ENCODE data around the gene MNX1. TPM values are rescaled to one million over a fixed set of nuclear protein-coding genes. Genes with fewer than 3 reads are reported as not detected.

The MNX1 gene
- total RNA-seq, 1 experiment from 2014 or later, result 0.28 TPM

DNA sequence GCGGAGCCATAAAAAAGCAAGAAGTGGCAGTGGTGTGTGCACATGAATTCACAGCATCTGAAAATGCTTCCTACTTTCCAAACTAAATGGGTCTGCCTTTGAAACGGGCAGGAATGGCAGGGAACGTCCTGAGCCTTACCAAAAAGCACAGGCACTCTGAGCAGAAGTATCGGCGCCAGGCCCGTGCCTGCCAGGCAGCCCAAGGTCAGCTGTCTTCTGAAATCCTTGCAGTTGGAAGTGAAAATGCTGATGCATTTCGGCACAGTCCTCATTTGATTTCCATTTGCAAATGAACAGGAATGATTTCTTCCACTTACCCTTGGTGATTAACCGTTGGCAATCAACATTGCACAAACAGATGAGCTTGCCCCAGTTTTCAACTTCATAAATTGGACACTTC is 47.6 kb upstream of the MNX1 start:
- intact Hi-C loops (cut with micrococcal nuclease; ENCODE audit: unreplicated experiment), result no loop called here
- H4K20me1 ChIP-seq (ENCODE audit: insufficient read depth), result no peaks in the 10 kb centered on the region
- no peak overlapping the region for H2AFZ ChIP-seq
- TF ChIP-seq, protein P1, sequence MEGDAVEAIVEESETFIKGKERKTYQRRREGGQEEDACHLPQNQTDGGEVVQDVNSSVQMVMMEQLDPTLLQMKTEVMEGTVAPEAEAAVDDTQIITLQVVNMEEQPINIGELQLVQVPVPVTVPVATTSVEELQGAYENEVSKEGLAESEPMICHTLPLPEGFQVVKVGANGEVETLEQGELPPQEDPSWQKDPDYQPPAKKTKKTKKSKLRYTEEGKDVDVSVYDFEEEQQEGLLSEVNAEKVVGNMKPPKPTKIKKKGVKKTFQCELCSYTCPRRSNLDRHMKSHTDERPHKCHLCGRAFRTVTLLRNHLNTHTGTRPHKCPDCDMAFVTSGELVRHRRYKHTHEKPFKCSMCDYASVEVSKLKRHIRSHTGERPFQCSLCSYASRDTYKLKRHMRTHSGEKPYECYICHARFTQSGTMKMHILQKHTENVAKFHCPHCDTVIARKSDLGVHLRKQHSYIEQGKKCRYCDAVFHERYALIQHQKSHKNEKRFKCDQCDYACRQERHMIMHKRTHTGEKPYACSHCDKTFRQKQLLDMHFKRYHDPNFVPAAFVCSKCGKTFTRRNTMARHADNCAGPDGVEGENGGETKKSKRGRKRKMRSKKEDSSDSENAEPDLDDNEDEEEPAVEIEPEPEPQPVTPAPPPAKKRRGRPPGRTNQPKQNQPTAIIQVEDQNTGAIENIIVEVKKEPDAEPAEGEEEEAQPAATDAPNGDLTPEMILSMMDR (conservative IDR thresholded peaks at IDR 0.05), result no peak
- TF ChIP-seq EZH2 (IDR thresholded peaks at IDR 0.05; ENCODE audit: low read depth), result no peak
- H3K79me2 ChIP-seq (ENCODE audit: low read depth), result no peaks in the 10 kb centered on the region
- CTCF ChIA-PET, result no interaction called here
- no peak overlapping the region for H3K4me2 ChIP-seq
- H3K9me2 ChIP-seq (ENCODE audit: insufficient read depth), result no peaks in the 10 kb centered on the region
- H3K36me3 ChIP-seq (ENCODE audit: low read depth), result no peaks in the 10 kb centered on the region
- DNase-seq, result no peak
- no peak overlapping the region for H3K4me3 ChIP-seq
- no peaks in the 10 kb centered on the region for H3K4me1 ChIP-seq (replicated peaks; ENCODE audit: insufficient read depth)
- POLR2A ChIA-PET (ENCODE audit: unreplicated experiment), result no interaction called here
- H3F3A ChIP-seq (ENCODE audit: insufficient read depth, low read depth), result no peaks in the 10 kb centered on the region
- BruUV-seq (replicated peaks), result no TSS peak
- peaks cover 7% of the 10 kb centered on the region; the same call in 1 of the 2 replicates for H3K9me3 ChIP-seq (ENCODE audit: insufficient read depth, low read depth)
- H3K27me3 ChIP-seq (ENCODE audit: insufficient read depth, low read depth), result peaks cover 98% of the 10 kb centered on the region
- H3K27ac ChIP-seq, result no peak overlapping the region

DNA sequence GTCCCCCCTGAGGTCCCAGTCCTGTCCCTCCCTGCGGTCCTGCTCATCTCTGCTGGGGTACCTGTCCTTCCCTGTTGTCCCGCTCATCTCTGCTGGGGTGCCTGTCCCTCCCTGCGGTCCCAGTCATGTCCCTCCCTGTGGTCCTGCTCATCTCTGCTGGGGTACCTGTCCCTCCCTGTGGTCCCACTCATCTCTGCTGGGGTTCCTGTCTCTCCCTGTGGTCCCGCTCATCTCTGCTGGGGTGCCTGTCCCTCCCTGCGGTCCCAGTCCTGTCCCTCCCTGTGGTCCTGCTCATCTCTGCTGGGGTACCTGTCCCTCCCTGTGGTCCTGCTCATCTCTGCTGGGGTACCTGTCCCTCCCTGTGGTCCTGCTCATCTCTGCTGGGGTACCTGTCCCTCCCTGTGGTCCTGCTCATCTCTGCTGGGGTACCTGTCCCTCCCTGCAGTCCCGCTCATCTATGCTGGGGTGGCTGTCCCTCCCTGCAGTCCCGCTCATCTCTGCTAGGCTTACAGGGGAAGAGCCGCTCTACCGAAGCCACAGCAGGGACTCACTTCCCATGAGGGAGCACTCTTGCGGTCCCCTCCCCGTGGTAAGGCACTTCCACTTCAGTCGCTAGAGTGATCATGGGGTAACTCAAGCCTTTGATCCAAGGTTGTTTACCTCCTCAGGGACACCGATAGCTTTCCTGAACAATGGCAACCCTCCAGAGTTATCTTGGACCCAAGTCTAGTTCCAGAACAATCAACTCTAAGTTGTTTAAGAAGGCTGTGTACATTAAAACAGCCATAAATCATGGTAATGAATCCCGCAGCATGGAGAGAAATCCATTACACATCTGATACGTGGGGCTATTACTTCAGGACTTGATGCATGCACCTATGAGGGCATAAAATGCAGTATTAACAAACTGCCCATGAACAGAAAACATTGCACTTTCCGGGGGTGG is 46.8 kb upstream of the MNX1 start:
- H3K9me3 ChIP-seq (ENCODE audit: insufficient read depth, low read depth), result peaks cover 4% of the 10 kb centered on the region; the same call in 1 of the 2 replicates
- no peaks in the 10 kb centered on the region for H4K20me1 ChIP-seq (ENCODE audit: insufficient read depth)
- H3K27ac ChIP-seq, result no peak overlapping the region
- intact Hi-C loops (cut with micrococcal nuclease; ENCODE audit: unreplicated experiment), result no loop called here
- BruUV-seq (replicated peaks), result no TSS peak
- POLR2A ChIA-PET (ENCODE audit: unreplicated experiment), result no interaction called here
- H3K27me3 ChIP-seq (ENCODE audit: insufficient read depth, low read depth), result peaks cover 98% of the 10 kb centered on the region
- H3F3A ChIP-seq (ENCODE audit: insufficient read depth, low read depth), result no peaks in the 10 kb centered on the region
- H3K9me2 ChIP-seq (ENCODE audit: insufficient read depth), result no peaks in the 10 kb centered on the region
- H3K79me2 ChIP-seq (ENCODE audit: low read depth), result no peaks in the 10 kb centered on the region
- no peak overlapping the region for H3K4me3 ChIP-seq
- no peaks in the 10 kb centered on the region for H3K4me1 ChIP-seq (replicated peaks; ENCODE audit: insufficient read depth)
- H3K36me3 ChIP-seq (ENCODE audit: low read depth), result no peaks in the 10 kb centered on the region
- H3K4me2 ChIP-seq, result no peak overlapping the region
- TF ChIP-seq EZH2 (IDR thresholded peaks at IDR 0.05; ENCODE audit: low read depth), result no peak
- TF ChIP-seq, protein P1 (conservative IDR thresholded peaks at IDR 0.05), result no peak
- DNase-seq, result no peak
- no peak overlapping the region for H2AFZ ChIP-seq
- CTCF ChIA-PET, result no interaction called here

DNA sequence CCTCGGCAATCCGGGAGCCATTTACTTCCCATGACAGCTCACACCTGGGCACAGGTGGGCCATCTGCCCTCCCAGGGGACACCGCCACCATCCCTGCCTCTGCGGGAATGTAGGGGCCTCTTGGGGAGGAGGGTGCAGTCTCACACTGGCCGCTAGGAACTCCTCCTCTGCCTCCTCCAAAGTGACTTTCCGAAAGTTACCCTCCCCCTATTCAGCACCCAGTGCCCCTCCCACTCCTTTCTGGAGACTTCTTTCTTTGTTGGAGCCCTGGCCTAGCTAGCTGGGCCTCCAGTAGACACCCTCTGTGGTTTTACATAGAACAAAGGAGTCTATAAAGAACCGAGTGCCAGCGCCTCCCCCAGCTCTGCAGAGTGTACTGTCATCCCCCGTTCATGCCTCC is 45.8 kb upstream of the MNX1 start:
- TF ChIP-seq, protein P1 (conservative IDR thresholded peaks at IDR 0.05), result no peak
- no peak for TF ChIP-seq EZH2 (IDR thresholded peaks at IDR 0.05; ENCODE audit: low read depth)
- Histone ChIP-seq H3K27ac (no peak overlapping the region), H3K4me1 (replicated peaks; ENCODE audit: insufficient read depth) (no peaks in the 10 kb centered on the region), H3K9me2 (ENCODE audit: insufficient read depth) (no peaks in the 10 kb centered on the region), H3K79me2 (ENCODE audit: low read depth) (no peaks in the 10 kb centered on the region), H3K27me3 (ENCODE audit: insufficient read depth, low read depth) (peaks cover 94% of the 10 kb centered on the region), H2AFZ (no peak overlapping the region), H3K4me2 (no peak overlapping the region), H3F3A (ENCODE audit: insufficient read depth, low read depth) (no peaks in the 10 kb centered on the region), H3K9me3 (ENCODE audit: insufficient read depth, low read depth) (no peaks in the 10 kb centered on the region), H3K4me3 (no peak overlapping the region), H4K20me1 (ENCODE audit: insufficient read depth) (no peaks in the 10 kb centered on the region; the same call in 1 of the 2 replicates), H3K36me3 (ENCODE audit: low read depth) (no peaks in the 10 kb centered on the region)
- POLR2A ChIA-PET (ENCODE audit: unreplicated experiment), result no interaction called here
- no peak for DNase-seq
- BruUV-seq (replicated peaks), result no TSS peak
- intact Hi-C loops (cut with micrococcal nuclease; ENCODE audit: unreplicated experiment), result no loop called here
- CTCF ChIA-PET, result no interaction called here
